H9 (cell line): ENCODE data around the gene BYSL. TPM values are rescaled to one million over a fixed set of nuclear protein-coding genes. Genes with fewer than 3 reads are reported as not detected.

Experiments
- DNase-seq: peaks from one replicate; pipeline ENCODE4 v3.0.0-alpha.2; 2017
- H2AFZ ChIP-seq: one replicate; pipeline ENCODE4 v1.6.1; 2013; ENCODE audit warnings: mild to moderate bottlenecking, low read length, control low read depth, moderate library complexity
- H2AK5ac ChIP-seq: 2 replicates; pipeline ENCODE4 v1.6.1; 2013; ENCODE audit warnings: low read length, control low read depth, mixed read lengths; ENCODE audit not compliant: insufficient read length
- H2BK120ac ChIP-seq: one replicate; pipeline ENCODE4 v1.6.1; 2013; ENCODE audit warnings: low read depth, mild to moderate bottlenecking, low read length, control low read depth, inconsistent platforms; ENCODE audit not compliant: poor library complexity, severe bottlenecking
- H2BK12ac ChIP-seq: 2 replicates; pipeline ENCODE4 v1.6.1; 2013; ENCODE audit warnings: low read length, control low read depth, mixed read lengths, low read depth; ENCODE audit not compliant: insufficient read length
- H2BK15ac ChIP-seq: 2 replicates; pipeline ENCODE4 v1.6.1; 2013; ENCODE audit warnings: low read depth, low read length, control low read depth
- H2BK20ac ChIP-seq: one replicate; pipeline ENCODE4 v1.6.1; 2013; ENCODE audit warnings: low read depth, mild to moderate bottlenecking, low read length, control low read depth, inconsistent platforms; ENCODE audit not compliant: poor library complexity, severe bottlenecking
- H2BK5ac ChIP-seq: 2 replicates; pipeline ENCODE4 v1.6.1; 2013; ENCODE audit warnings: low read length, control low read depth, mixed read lengths; ENCODE audit not compliant: insufficient read length
- H3K14ac ChIP-seq: 2 replicates; pipeline ENCODE4 v1.6.1; 2013; ENCODE audit warnings: low read length, control low read depth; ENCODE audit not compliant: insufficient read depth
- H3K18ac ChIP-seq: 2 replicates; pipeline ENCODE4 v1.6.1; 2013; ENCODE audit warnings: low read depth, mild to moderate bottlenecking, mixed read lengths, low read length, control low read depth; ENCODE audit not compliant: insufficient read length
- H3K23ac ChIP-seq: 2 replicates; pipeline ENCODE4 v1.6.1; 2013; ENCODE audit warnings: low read length, control low read depth, mixed read lengths, low read depth; ENCODE audit not compliant: insufficient read length
- H3K23me2 ChIP-seq: 2 replicates; pipeline ENCODE4 v1.6.1; 2013; ENCODE audit warnings: low read depth, mild to moderate bottlenecking, mixed read lengths, low read length, control low read depth; ENCODE audit not compliant: insufficient read length, poor library complexity, severe bottlenecking
- H3K27ac ChIP-seq: 2 replicates; pipeline ENCODE4 v1.5.1; 2013; ENCODE audit warnings: low read length, control low read depth, mixed read lengths, low read depth; ENCODE audit not compliant: insufficient read length
- H3K27me3 ChIP-seq: 2 replicates; pipeline ENCODE4 v1.6.1; 2013; ENCODE audit warnings: low read length, control low read depth, inconsistent platforms; ENCODE audit not compliant: insufficient read depth
- H3K4ac ChIP-seq: 2 replicates; pipeline ENCODE4 v1.6.1; 2013; ENCODE audit warnings: low read depth, mild to moderate bottlenecking, control low read depth, inconsistent platforms, low read length, moderate library complexity
- H3K4me1 ChIP-seq: 2 replicates; pipeline ENCODE4 v1.6.1; 2013; ENCODE audit warnings: low read length, control low read depth, inconsistent platforms; ENCODE audit not compliant: insufficient read depth
- H3K4me2 ChIP-seq: 2 replicates; pipeline ENCODE4 v1.6.1; 2013; ENCODE audit warnings: low read length, control low read depth, mixed read lengths; ENCODE audit not compliant: insufficient read length, insufficient read depth
- H3K56ac ChIP-seq: 2 replicates; pipeline ENCODE4 v1.6.1; 2013; ENCODE audit warnings: low read depth, mild to moderate bottlenecking, mixed read lengths, low read length, control low read depth; ENCODE audit not compliant: insufficient read length
- H3K79me1 ChIP-seq: 2 replicates; pipeline ENCODE4 v1.6.1; 2013; ENCODE audit warnings: low read depth, mild to moderate bottlenecking, moderate library complexity, low read length, control low read depth, inconsistent platforms; ENCODE audit not compliant: insufficient read depth, poor library complexity, severe bottlenecking
- H3K79me2 ChIP-seq: 2 replicates; pipeline ENCODE4 v1.6.1; 2013; ENCODE audit warnings: low read length, control low read depth, inconsistent platforms; ENCODE audit not compliant: insufficient read depth
- H3K9ac ChIP-seq: 2 replicates; pipeline ENCODE4 v1.6.1; 2013; ENCODE audit warnings: low read length, control low read depth, mixed read lengths; ENCODE audit not compliant: insufficient read length; ENCODE audit errors: extremely low read depth
- H3K9me3 ChIP-seq: one replicate; pipeline ENCODE4 v1.6.1; 2013; ENCODE audit warnings: low read depth, low read length, inconsistent platforms; ENCODE audit not compliant: control insufficient read depth
- H3T11ph ChIP-seq: one replicate; pipeline ENCODE4 v1.6.1; 2013; ENCODE audit warnings: mild to moderate bottlenecking, low read length, control low read depth, inconsistent platforms
- H4K20me1 ChIP-seq: one replicate; pipeline ENCODE4 v1.6.1; 2013; ENCODE audit not compliant: control insufficient read depth, insufficient read length, insufficient read depth
- H4K5ac ChIP-seq: 2 replicates; pipeline ENCODE4 v1.6.1; 2013; ENCODE audit warnings: low read depth, mild to moderate bottlenecking, mixed read lengths, low read length, control low read depth; ENCODE audit not compliant: insufficient read length
- H4K8ac ChIP-seq: replicated peaks from 2 replicates; pipeline ENCODE4 v1.6.1; 2013; ENCODE audit warnings: low read length, control low read depth, mixed read lengths, low read depth; ENCODE audit not compliant: insufficient read length
- H4K91ac ChIP-seq: 2 replicates; pipeline ENCODE4 v1.6.1; 2013; ENCODE audit warnings: low read depth, mild to moderate bottlenecking, moderate library complexity, mixed read lengths, low read length, control low read depth; ENCODE audit not compliant: insufficient read length
- H3K27ac Mint-ChIP-seq, 3 experiments: 2 replicates in 2 of 3; 3 replicates in 1 of 3; pipeline ENCODE4 v1.8.0; 2020 to 2021; ENCODE audit warnings: mixed read lengths in 3 of 3, mild to moderate bottlenecking in 1 of 3, moderate library complexity in 1 of 3
- H3K27me3 Mint-ChIP-seq: 2 replicates; pipeline ENCODE4 v1.8.0; 2021; ENCODE audit warnings: low read depth, mild to moderate bottlenecking, moderate library complexity, mixed read lengths
- H3K36me3 Mint-ChIP-seq, 3 experiments: 2 replicates in 2 of 3; 3 replicates in 1 of 3; pipeline ENCODE4 v1.8.0; 2020 to 2021; ENCODE audit warnings: low read depth in 3 of 3, mixed read lengths in 3 of 3; ENCODE audit not compliant: insufficient read depth in 1 of 3
- H3K4me1 Mint-ChIP-seq, 2 experiments: 2 replicates each; pipeline ENCODE4 v1.8.0; 2020; ENCODE audit warnings: mixed read lengths in 2 of 2
- H3K4me3 Mint-ChIP-seq, 2 experiments: 2 replicates in 1 of 2; 3 replicates in 1 of 2; pipeline ENCODE4 v1.8.0; 2020 to 2021; ENCODE audit warnings: mild to moderate bottlenecking in 2 of 2, mixed read lengths in 2 of 2, moderate library complexity in 1 of 2
- H3K9me3 Mint-ChIP-seq, 2 experiments: 2 replicates in 1 of 2; 3 replicates in 1 of 2; pipeline ENCODE4 v1.8.0; 2020; ENCODE audit warnings: mild to moderate bottlenecking in 2 of 2, mixed read lengths in 2 of 2, moderate library complexity in 1 of 2
- WGBS: extraction: QIAGEN DNeasy Blood & Tissue Kit; methylation state at CpG from one replicate; pipeline ENCODE4 v1.1.7; 2013; ENCODE audit warnings: missing lambda C conversion rate, low lambda C conversion rate, mixed read lengths; ENCODE audit not compliant: insufficient read length; ENCODE audit errors: extremely low coverage; 5-methylcytosine and 5-hydroxymethylcytosine counted together
- total RNA-seq: library from RNA; stranded (reverse); gene quantifications from 2 replicates; pipeline ENCODE4 v1.2.1, GENCODE V29; 2021
- TF ChIP-seq, protein P1 (sequence below): fragments of 200-600 bp; sonication (generic); conservative IDR thresholded peaks from 3 replicates; pipeline ENCODE4 v1.8.0; 2021; ENCODE audit warnings: antibody characterized with exemption, mild to moderate bottlenecking

The BYSL gene
- total RNA-seq, 1 experiment from 2014 or later = 71.1 TPM

DNA sequence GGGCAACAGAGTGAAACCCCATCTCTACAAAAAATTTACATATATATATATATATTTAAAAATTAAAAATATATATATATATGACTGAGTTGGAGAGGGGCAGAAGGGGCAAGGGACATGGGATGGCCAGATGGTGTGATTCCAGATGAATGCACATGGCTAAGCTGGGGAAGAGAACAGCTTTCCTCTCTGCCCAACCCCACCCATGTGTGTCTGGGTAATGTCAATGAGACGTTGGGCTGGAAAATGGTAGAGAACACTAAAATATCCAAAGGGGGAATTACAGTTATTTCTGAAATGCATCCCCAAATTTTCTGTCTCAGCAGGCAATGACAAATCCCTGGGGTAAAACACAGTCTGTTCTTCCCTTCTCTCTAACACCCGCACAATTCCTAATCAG, 51.5 kb downstream of the BYSL start:
- Histone ChIP-seq H4K8ac (no peak overlapping the region), H3K14ac (no peak overlapping the region), H2BK15ac (no peak overlapping the region), H4K91ac (no peak overlapping the region), H2AFZ (no peak overlapping the region), H3K79me1 (no peaks in the 10 kb centered on the region), H2BK120ac (no peak overlapping the region), H4K20me1 (no peaks in the 10 kb centered on the region), H3K23me2 (no peaks in the 10 kb centered on the region), H2AK5ac (no peak overlapping the region), H3K4me1 (no peaks in the 10 kb centered on the region), H2BK5ac (no peak overlapping the region), H3T11ph (no peak overlapping the region), H3K9me3 (no peaks in the 10 kb centered on the region), H3K4me2 (no peak overlapping the region), H3K18ac (no peak overlapping the region), H2BK12ac (no peak overlapping the region), H3K56ac (no peak overlapping the region), H3K27ac (no peak overlapping the region), H3K27me3 (no peaks in the 10 kb centered on the region), H3K9ac (no peak overlapping the region), H4K5ac (no peak overlapping the region), H2BK20ac (no peak overlapping the region), H3K23ac (no peak overlapping the region), H3K79me2 (no peaks in the 10 kb centered on the region), H3K4ac (no peak overlapping the region)
- DNase-seq = no peak
- TF ChIP-seq, protein P1, sequence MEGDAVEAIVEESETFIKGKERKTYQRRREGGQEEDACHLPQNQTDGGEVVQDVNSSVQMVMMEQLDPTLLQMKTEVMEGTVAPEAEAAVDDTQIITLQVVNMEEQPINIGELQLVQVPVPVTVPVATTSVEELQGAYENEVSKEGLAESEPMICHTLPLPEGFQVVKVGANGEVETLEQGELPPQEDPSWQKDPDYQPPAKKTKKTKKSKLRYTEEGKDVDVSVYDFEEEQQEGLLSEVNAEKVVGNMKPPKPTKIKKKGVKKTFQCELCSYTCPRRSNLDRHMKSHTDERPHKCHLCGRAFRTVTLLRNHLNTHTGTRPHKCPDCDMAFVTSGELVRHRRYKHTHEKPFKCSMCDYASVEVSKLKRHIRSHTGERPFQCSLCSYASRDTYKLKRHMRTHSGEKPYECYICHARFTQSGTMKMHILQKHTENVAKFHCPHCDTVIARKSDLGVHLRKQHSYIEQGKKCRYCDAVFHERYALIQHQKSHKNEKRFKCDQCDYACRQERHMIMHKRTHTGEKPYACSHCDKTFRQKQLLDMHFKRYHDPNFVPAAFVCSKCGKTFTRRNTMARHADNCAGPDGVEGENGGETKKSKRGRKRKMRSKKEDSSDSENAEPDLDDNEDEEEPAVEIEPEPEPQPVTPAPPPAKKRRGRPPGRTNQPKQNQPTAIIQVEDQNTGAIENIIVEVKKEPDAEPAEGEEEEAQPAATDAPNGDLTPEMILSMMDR = no peak
- Mint-ChIP-seq H3K4me1 (peaks cover 7% of the 10 kb centered on the region in 2 experiments), H3K9me3 (no peaks in the 10 kb centered on the region), H3K4me3 (no peak overlapping the region), H3K27ac (no peak overlapping the region; a peak in 1 of 7 replicates), H3K36me3 (no peaks in the 10 kb centered on the region), H3K27me3 (no peaks in the 10 kb centered on the region)
- no CpG with 5 or more reads among the region's 2 CpGs for WGBS
